A549 (cell line): ENCODE measurements around the gene SERPIND1.

Experiments used
- CHD2 ChIP-seq: fragments of 150-350 bp; IDR thresholded peaks from 2 replicates; pipeline ENCODE4 v1.6.1; 2014; ENCODE audit warnings: low read length; ENCODE audit not compliant: partially characterized antibody
- ELK1 ChIP-seq: fragments of 150-350 bp; IDR thresholded peaks from 2 replicates; pipeline ENCODE4 v1.6.1; 2014; ENCODE audit warnings: low read depth, mild to moderate bottlenecking, low read length
- EP300 ChIP-seq, 2 experiments: fragments of >200 bp; sonication (Bioruptor Twin); formaldehyde crosslinking; IDR thresholded peaks; 2 replicates in 1 of 2; 3 replicates in 1 of 2; pipeline ENCODE4 v1.6.1; 2016 to 2017
- ESRRA ChIP-seq: fragments of 150-350 bp; IDR thresholded peaks from 2 replicates; pipeline ENCODE4 v1.6.1; 2014; ENCODE audit warnings: mild to moderate bottlenecking, low read length, borderline replicate concordance
- HMGXB4 ChIP-seq: fragments of 250-450 bp; sonication (Bioruptor Pico); IDR thresholded peaks from 2 replicates; pipeline ENCODE4 v1.5.0; 2021; ENCODE audit warnings: mild to moderate bottlenecking, moderate library complexity, borderline replicate concordance
- JUNB ChIP-seq: fragments of >200 bp; sonication (Bioruptor Twin); formaldehyde crosslinking; IDR thresholded peaks from 2 replicates; pipeline ENCODE4 v1.6.1; 2016
- POLR2A ChIP-seq: IDR thresholded peaks from 2 replicates; pipeline ENCODE4 v1.6.1; 2012; ENCODE audit warnings: mild to moderate bottlenecking, low read length
- POLR2AphosphoS2 ChIP-seq: conservative IDR thresholded peaks from 2 replicates; pipeline ENCODE4 v1.6.1; 2012; ENCODE audit warnings: low read length, improper control_type of control experiment, inconsistent platforms
- RAD21 ChIP-seq, 2 experiments: fragments of >200 bp in 1 of 2; sonication (Bioruptor Twin) in 1 of 2; formaldehyde crosslinking in 1 of 2; IDR thresholded peaks in 1 of 2; conservative IDR thresholded peaks in 1 of 2; 2 replicates in 1 of 2; 3 replicates in 1 of 2; pipeline ENCODE4 v1.6.1; 2012 to 2018; ENCODE audit warnings: inconsistent platforms in 1 of 2
- TF ChIP-seq, protein P1 (sequence below): fragments of >200 bp; sonication (Bioruptor Twin); formaldehyde crosslinking; IDR thresholded peaks from 3 replicates; pipeline ENCODE4 v1.5.1; 2016

- TF ChIP-seq, protein P1, sequence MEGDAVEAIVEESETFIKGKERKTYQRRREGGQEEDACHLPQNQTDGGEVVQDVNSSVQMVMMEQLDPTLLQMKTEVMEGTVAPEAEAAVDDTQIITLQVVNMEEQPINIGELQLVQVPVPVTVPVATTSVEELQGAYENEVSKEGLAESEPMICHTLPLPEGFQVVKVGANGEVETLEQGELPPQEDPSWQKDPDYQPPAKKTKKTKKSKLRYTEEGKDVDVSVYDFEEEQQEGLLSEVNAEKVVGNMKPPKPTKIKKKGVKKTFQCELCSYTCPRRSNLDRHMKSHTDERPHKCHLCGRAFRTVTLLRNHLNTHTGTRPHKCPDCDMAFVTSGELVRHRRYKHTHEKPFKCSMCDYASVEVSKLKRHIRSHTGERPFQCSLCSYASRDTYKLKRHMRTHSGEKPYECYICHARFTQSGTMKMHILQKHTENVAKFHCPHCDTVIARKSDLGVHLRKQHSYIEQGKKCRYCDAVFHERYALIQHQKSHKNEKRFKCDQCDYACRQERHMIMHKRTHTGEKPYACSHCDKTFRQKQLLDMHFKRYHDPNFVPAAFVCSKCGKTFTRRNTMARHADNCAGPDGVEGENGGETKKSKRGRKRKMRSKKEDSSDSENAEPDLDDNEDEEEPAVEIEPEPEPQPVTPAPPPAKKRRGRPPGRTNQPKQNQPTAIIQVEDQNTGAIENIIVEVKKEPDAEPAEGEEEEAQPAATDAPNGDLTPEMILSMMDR = no peak
- TF ChIP-seq EP300 (IDR thresholded peaks at IDR 0.05) = no peak
- TF ChIP-seq CHD2 = no peak
- no peak for TF ChIP-seq POLR2A
- TF ChIP-seq POLR2AphosphoS2 = no peak
- TF ChIP-seq ESRRA = no peak
- TF ChIP-seq HMGXB4 = no peak
- TF ChIP-seq JUNB = no peak
- TF ChIP-seq RAD21 (conservative IDR thresholded peaks at IDR 0.05 in 1 of 2, IDR thresholded peaks at IDR 0.05 in 1 of 2) = no peak
- no peak for TF ChIP-seq ELK1
These were observed 47.8 kb upstream of the SERPIND1 start for GRCh38 chr22:20725987-20726558.
